Activated CD8-positive, alpha-beta memory T cell treated with anti-CD3 and anti-CD28 coated beads, Interleukin-2, amount 50 U/mL, for 4 hours (primary cell): ENCODE data around the gene METTL2B.

ENCODE experiments used
- DNase-seq: peaks from one replicate; pipeline ENCODE4 v3.0.0-alpha.2; 2020

METTL2B gene

DNA sequence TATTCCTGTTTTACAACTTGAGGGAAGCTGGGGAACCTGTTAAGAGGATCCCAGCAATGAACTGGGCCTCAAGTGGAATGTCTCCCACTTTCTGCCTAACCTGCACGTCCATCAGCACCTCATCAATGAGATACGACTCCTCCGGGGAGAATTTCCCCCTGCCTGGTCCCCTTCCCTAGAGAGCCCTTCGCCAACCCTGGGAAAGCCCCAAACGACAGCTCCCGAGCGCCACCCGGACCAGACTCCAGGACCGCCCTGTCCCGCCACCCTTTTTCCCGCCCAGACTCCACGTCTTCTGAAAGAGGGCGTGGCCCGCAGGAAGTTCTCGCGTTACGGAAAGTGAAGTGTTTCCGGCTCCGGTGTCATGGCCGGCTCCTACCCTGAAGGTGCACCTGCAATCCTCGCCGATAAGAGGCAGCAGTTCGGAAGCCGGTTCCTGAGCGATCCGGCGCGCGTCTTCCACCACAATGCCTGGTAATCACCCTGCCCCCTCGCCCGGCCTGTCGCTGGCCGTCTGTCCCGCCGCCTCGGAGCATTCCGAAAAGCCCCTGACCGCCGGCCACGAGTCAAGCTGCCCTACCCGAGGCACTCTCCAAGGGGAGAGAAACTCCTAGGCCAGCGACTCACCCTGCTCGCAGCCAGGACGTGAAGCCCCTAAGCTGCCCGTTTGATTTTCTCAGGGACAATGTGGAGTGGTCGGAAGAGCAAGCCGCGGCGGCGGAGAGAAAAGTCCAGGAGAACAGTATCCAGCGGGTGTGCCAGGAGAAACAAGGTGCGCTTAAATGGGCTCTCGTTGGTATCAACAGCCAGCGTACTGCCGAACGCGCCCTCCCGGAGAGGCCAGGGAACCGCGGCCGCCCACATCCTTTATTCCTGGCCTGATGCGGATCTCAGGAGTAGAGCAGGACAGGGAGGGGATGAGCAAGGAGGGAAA lies at the start of gene METTL2B:
METTL2B (plus strand) TSS at position 347 of the 934 bp plus-strand sequence; CDS start at position 365, 18 bp downstream.
- DNase-seq, result peak; percentile 82

- no peak for DNase-seq
Observed at GRCh38 chr7:128427289-128427891, 49.2 kb upstream of the METTL2B start.

GRCh38 chr7:128430207-128430606 lies 46.3 kb upstream of the METTL2B start:
- no peak for DNase-seq

GRCh38 chr7:128431221-128431620 lies 45.3 kb upstream of the METTL2B start:
- no peak for DNase-seq

DNA sequence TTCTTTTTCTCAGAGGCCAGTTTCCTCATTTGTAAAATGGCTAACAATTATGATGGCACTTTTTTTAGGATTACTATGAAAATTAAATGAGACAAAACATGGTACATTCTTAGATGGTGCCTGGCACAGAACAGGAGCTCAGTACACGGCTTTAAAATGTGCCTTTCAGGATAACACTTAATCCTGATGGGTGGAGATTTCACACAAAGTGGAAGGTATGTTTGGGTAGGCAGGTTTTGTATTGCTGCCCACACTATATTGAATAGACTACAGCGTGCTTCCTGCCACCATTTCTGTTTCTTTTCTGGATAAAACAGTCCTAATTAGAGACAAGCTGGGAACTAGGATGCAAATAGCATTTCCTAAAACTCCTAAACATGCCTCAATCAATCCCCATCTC lies 44.8 kb upstream of the METTL2B start:
- DNase-seq, result no peak

GRCh38 chr7:128434413-128435326 lies 41.9 kb upstream of the METTL2B start:
- DNase-seq, result no peak

DNA sequence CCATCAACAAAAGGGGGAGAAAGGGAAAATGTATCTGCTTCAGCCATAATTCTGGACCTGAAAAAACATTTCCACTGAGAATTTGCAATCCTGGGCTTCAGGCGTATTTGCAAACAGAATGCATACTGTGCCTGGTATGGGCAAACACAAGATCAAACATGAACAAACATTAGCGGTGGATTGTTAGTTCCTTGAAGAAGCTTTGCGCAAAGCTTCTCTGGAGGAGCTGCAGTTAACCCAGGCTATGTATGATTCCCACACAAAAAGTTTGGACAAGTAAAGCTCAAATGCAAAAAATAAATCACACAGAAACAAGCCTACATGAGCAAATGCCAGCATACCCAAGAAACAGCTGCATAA lies 41.2 kb upstream of the METTL2B start:
- DNase-seq, result no peak

- DNase-seq, result no peak
Observed at GRCh38 chr7:128437426-128438332, 38.9 kb upstream of the METTL2B start.

DNA sequence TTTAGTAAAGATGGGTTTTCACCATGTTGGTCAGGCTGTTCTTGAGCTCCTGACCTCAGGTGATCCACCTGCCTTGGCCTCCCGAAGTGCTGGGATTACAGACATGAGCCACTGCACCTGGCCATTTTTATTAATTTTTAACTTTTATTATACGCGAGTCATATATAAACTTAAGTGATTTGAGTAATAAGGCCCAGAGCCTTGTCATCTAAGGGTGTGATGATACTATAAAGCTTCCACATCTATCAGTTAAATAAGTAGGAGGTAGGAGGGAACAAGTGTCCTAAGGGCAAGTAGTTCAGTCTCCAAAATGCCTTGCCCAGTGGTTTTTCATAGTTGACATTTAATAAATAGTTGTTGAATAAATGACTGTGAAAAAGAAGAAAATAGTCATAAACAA lies 34.2 kb upstream of the METTL2B start:
- no peak for DNase-seq

GRCh38 chr7:128443831-128444600 lies 32.5 kb upstream of the METTL2B start:
- DNase-seq, result no peak

- no peak for DNase-seq
Observed at GRCh38 chr7:128446306-128446705, 30.2 kb upstream of the METTL2B start.

- DNase-seq, result no peak
Observed at GRCh38 chr7:128447941-128448564, 28.5 kb upstream of the METTL2B start.

- no peak for DNase-seq
Observed at GRCh38 chr7:128448751-128449302, 27.7 kb upstream of the METTL2B start.

DNA sequence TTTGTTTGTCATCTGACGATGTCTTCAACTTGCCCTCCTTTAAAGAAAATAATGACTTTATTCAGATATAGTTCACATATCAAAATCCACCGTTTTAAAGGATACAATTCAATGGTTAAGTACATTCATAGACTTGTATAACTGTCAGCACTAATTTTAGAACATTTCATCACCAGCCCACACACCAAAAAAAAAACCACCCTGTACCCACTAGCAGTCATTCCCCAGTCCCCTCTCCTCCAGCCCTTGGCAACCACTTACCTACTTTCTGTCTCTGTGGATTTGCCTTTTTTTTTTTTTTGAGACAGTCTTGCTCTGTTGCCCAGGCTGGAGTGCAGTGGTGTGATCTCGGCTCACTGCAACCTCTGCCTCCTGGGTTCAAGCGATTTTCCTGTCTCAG lies 26.1 kb upstream of the METTL2B start:
- DNase-seq, result no peak

GRCh38 chr7:128450913-128451312 lies 25.6 kb upstream of the METTL2B start:
- no peak for DNase-seq

DNA sequence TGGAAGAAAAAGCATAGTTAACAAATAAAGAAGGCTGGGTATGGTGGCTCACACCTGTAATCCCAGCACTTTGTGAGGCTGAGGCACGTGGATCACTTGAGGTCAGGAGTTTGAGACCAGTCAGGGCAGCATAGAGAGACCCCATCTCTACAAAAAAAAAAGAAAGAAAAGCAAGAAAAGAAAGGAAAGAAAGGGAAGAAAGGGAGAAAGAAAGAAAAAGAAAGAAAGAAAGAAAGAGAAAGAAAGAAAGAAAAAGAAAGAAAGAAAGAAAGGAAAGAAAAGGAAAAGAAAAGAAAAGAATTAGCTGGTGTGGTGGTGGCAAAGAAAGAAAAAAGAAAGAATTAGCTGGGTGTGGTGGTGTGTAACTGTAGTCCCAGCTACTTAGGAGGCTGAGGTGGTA lies 24.0 kb upstream of the METTL2B start:
- no peak for DNase-seq

GRCh38 chr7:128453836-128454804 lies 22.4 kb upstream of the METTL2B start:
- no peak for DNase-seq

DNA sequence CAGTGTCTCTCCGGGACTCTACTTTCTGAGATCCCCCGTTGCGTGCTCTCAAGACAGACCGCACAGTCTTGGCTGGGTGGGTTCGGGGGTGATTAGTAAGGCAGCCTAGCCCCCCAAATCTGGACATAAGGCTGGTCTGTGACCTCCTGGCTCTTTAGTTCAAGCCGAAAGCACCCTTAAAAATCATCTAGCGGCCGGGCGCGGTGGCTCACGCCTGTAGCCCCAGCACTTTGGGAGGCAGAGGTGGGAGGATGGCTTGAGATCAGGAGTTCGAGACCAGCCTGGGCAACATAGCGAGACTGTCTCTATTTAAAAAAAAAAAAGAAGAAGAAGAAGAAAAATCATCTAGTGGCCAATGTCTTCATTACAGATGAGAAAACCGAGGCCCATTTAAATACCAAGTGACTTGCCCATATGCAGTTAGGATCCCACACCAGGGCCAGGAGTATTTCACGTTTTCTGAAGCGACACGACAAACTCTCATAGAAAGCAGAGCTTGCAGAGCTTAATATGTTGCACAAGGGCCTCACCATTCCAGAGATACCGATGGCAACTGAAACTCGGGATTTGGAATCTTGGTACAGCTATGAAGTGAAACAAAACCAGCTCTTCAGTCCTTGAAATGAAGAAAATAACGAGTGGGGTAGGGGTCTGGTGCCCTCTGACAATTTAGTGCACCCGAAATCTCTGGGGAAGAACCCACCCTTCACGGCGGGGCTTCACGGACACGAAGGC lies 21.6 kb upstream of the METTL2B start:
- DNase-seq, result no peak
